SK-N-SH (cell line): Measurements from ENCODE around the gene FLCN. TPM values are rescaled to one million over a fixed set of nuclear protein-coding genes. Genes with fewer than 3 reads are reported as not detected.

ENCODE experiments used
- CTCF ChIA-PET: fragments of 300-600, 350-600 bp; formaldehyde crosslinking; extraction: SDS; loops from one replicate; lab custom pipeline; 2021; lab: Yijun Ruan, JAX
- POLR2A ChIA-PET: fragments of 350-600 bp; sonication (Branson Sonifier 250); formaldehyde crosslinking; extraction: SDS; loops from one replicate; lab custom pipeline; 2020; ENCODE audit warnings: antibody characterized with exemption, inconsistent platforms; lab: Yijun Ruan, JAX
- DNase-seq: peaks from one replicate; pipeline ENCODE4 v3.0.0; 2012
- H2AFZ ChIP-seq: fragments of 200-600 bp; sonication (generic); 2 replicates; pipeline ENCODE4 v1.8.1; 2016; ENCODE audit warnings: antibody characterized with exemption, mild to moderate bottlenecking, low read depth
- H3F3A ChIP-seq: fragments of 200-600 bp; sonication (generic); replicated peaks from 2 replicates; pipeline ENCODE3; 2016; ENCODE audit warnings: antibody characterized with exemption, mild to moderate bottlenecking; ENCODE audit not compliant: insufficient read depth
- H3K27ac ChIP-seq, 2 experiments: fragments of 200-500 bp in 1 of 2; fragments of 200-600 bp in 1 of 2; sonication (Bioruptor generic) in 1 of 2; sonication (generic), shearing (Covaris generic) in 1 of 2; 2 replicates each; pipeline versions ENCODE4 v1.5.1 to v1.6.1; 2014 to 2016; ENCODE audit warnings: low read depth in 2 of 2, inconsistent platforms in 1 of 2, low read length in 1 of 2, mild to moderate bottlenecking in 1 of 2, mixed read lengths in 1 of 2
- H3K27me3 ChIP-seq: fragments of 200-600 bp; sonication (generic), shearing (Covaris generic); 2 replicates; pipeline ENCODE4 v1.6.1; 2016; ENCODE audit warnings: mixed run types; ENCODE audit not compliant: insufficient read depth
- H3K36me3 ChIP-seq, 2 experiments: fragments of 200-500 bp in 1 of 2; fragments of 200-600 bp in 1 of 2; sonication (Bioruptor generic) in 1 of 2; sonication (generic) in 1 of 2; replicated peaks in 1 of 2; 2 replicates each; pipeline versions ENCODE3 to v1.5.1; 2014 to 2016; ENCODE audit warnings: low read length in 1 of 2, mild to moderate bottlenecking in 1 of 2; ENCODE audit not compliant: insufficient read depth in 2 of 2, control insufficient read depth in 1 of 2
- H3K4me1 ChIP-seq, 2 experiments: fragments of 200-500 bp in 1 of 2; fragments of 200-600 bp in 1 of 2; sonication (Bioruptor generic) in 1 of 2; sonication (generic), shearing (Covaris generic) in 1 of 2; 2 replicates each; pipeline versions ENCODE4 v1.5.1 to v1.6.1; 2014 to 2016; ENCODE audit warnings: low read depth in 1 of 2, low read length in 1 of 2, mixed run types in 1 of 2; ENCODE audit not compliant: insufficient read depth in 2 of 2, control insufficient read depth in 1 of 2
- H3K4me2 ChIP-seq: fragments of 200-600 bp; sonication (generic), shearing (Covaris generic); 2 replicates; pipeline ENCODE4 v1.6.1; 2017; ENCODE audit warnings: mixed run types
- H3K4me3 ChIP-seq, 2 experiments: fragments of 200-500 bp in 1 of 2; fragments of 200-600 bp in 1 of 2; sonication (Bioruptor generic) in 1 of 2; sonication (generic), shearing (Covaris generic) in 1 of 2; 2 replicates each; pipeline versions ENCODE4 v1.5.1 to v1.8.1; 2014 to 2016; ENCODE audit warnings: low read depth in 2 of 2, inconsistent platforms in 1 of 2, low read length in 1 of 2, mild to moderate bottlenecking in 1 of 2, mixed read lengths in 1 of 2, moderate library complexity in 1 of 2
- H3K79me2 ChIP-seq: fragments of 200-600 bp; sonication (generic); 2 replicates; pipeline ENCODE4 v1.8.1; 2017; ENCODE audit warnings: mild to moderate bottlenecking; ENCODE audit not compliant: insufficient read depth
- H3K9ac ChIP-seq: fragments of 200-600 bp; sonication (generic); 2 replicates; pipeline ENCODE4 v1.6.1; 2017; ENCODE audit warnings: mixed run types
- H3K9me2 ChIP-seq: fragments of 200-600 bp; sonication (generic); 2 replicates; pipeline ENCODE4 v1.6.1; 2017; ENCODE audit warnings: mixed run types
- H3K9me3 ChIP-seq: fragments of 200-600 bp; sonication (generic); 2 replicates; pipeline ENCODE4 v1.6.1; 2017; ENCODE audit warnings: mixed run types, mild to moderate bottlenecking, moderate library complexity
- H4K20me1 ChIP-seq: fragments of 200-600 bp; sonication (generic); 2 replicates; pipeline ENCODE4 v1.6.1; 2017; ENCODE audit warnings: mild to moderate bottlenecking, mixed run types; ENCODE audit not compliant: insufficient read depth
- FOSL2 ChIP-seq: IDR thresholded peaks from 2 replicates; pipeline ENCODE4 v1.4.0; 2012; ENCODE audit warnings: low read depth, mild to moderate bottlenecking, moderate library complexity, borderline replicate concordance
- GABPA ChIP-seq: IDR thresholded peaks from 2 replicates; pipeline ENCODE4 v1.4.0; 2012; ENCODE audit warnings: low read depth, mild to moderate bottlenecking
- MXI1 ChIP-seq: IDR thresholded peaks from 2 replicates; pipeline ENCODE4 v1.6.1; 2012; ENCODE audit warnings: mild to moderate bottlenecking, low read depth, low read length, improper control_type of control experiment
- NRF1 ChIP-seq: IDR thresholded peaks from 2 replicates; pipeline ENCODE4 v1.6.1; 2012; ENCODE audit warnings: low read depth, mild to moderate bottlenecking, low read length
- PBX3 ChIP-seq: IDR thresholded peaks from 2 replicates; pipeline ENCODE4; 2012
- POLR2AphosphoS5 ChIP-seq: IDR thresholded peaks from 2 replicates; pipeline ENCODE4 v1.6.1; 2012; ENCODE audit warnings: low read depth, low read length
- RAD21 ChIP-seq: IDR thresholded peaks from 2 replicates; pipeline ENCODE4 v1.6.1; 2012; ENCODE audit warnings: mild to moderate bottlenecking, low read length
- RCOR1 ChIP-seq: fragments of 150-350 bp; IDR thresholded peaks from 2 replicates; pipeline ENCODE4 v1.6.1; 2017; ENCODE audit warnings: antibody characterized with exemption, low read length
- REST ChIP-seq: IDR thresholded peaks from 2 replicates; pipeline ENCODE4 v1.6.1; 2012; ENCODE audit warnings: mild to moderate bottlenecking, low read depth, low read length, moderate library complexity
- RXRA ChIP-seq: IDR thresholded peaks from 2 replicates; pipeline ENCODE4 v1.4.0; 2012; ENCODE audit warnings: low read depth, mild to moderate bottlenecking, borderline replicate concordance
- SIN3A ChIP-seq: IDR thresholded peaks from 2 replicates; pipeline ENCODE4 v1.6.1; 2012; ENCODE audit warnings: low read depth, mild to moderate bottlenecking, low read length, moderate library complexity, borderline replicate concordance
- SMC3 ChIP-seq: IDR thresholded peaks from 2 replicates; pipeline ENCODE4 v1.6.1; 2012; ENCODE audit warnings: low read depth, low read length, improper control_type of control experiment
- TEAD4 ChIP-seq: IDR thresholded peaks from 2 replicates; pipeline ENCODE4 v1.4.0; 2012; ENCODE audit warnings: mild to moderate bottlenecking, borderline replicate concordance; ENCODE audit not compliant: insufficient read depth
- USF1 ChIP-seq: IDR thresholded peaks from 2 replicates; pipeline ENCODE4 v1.4.0; 2012; ENCODE audit warnings: low read depth, borderline replicate concordance
- USF2 ChIP-seq: fragments of 150-350 bp; IDR thresholded peaks from 2 replicates; pipeline ENCODE4 v1.6.1; 2017; ENCODE audit warnings: antibody characterized with exemption, low read length, low read depth, borderline replicate concordance
- ZBTB33 ChIP-seq: IDR thresholded peaks from 2 replicates; pipeline ENCODE4 v1.4.0; 2012; ENCODE audit warnings: low read depth, borderline replicate concordance
- WGBS: methylation state at CpG from one replicate; pipeline ENCODE4 v1.1.6; 2017; ENCODE audit warnings: low lambda C conversion rate; 5-methylcytosine and 5-hydroxymethylcytosine counted together
- polyA plus RNA-seq, 3 experiments: library from polyadenylated mRNA; depleted of rRNA; stranded (reverse); fragments of >200 nt; gene quantifications; 2 replicates each; pipeline ENCODE4 v1.2.3, GENCODE V29; 2012

The FLCN gene
- polyA plus RNA-seq, 1 of the 3 experiments (the other 2 are of a cell fraction), result 14.6 TPM

- no peak for TF ChIP-seq REST
These were observed 8.3 kb downstream of the FLCN start (continued) for GRCh38 chr17:17228521-17229279.

GRCh38 chr17:17227608-17228520, 9.1 kb downstream of the FLCN start:
- POLR2A ChIA-PET, result no interaction called here
- Histone ChIP-seq H3K27me3 (no peaks in the 10 kb centered on the region), H3K9me2 (no peaks in the 10 kb centered on the region), H3K4me1 (no peaks in the 10 kb centered on the region), H4K20me1 (no peaks in the 10 kb centered on the region; the same call in 1 of the 2 replicates), H3K9me3 (no peaks in the 10 kb centered on the region), H3K4me3 (no peak overlapping the region), H3K9ac (no peak overlapping the region), H3F3A (no peaks in the 10 kb centered on the region), H3K36me3 (peaks cover 36 to 55% of the 10 kb centered on the region in 2 experiments), H3K27ac (no peak overlapping the region), H3K79me2 (peaks cover 8% of the 10 kb centered on the region), H2AFZ (no peak overlapping the region), H3K4me2 (no peak overlapping the region)
- WGBS, result 97% methylated on average over 25 of the region's 25 CpGs
- TF ChIP-seq ZBTB33, result no peak
- no peak for TF ChIP-seq PBX3
- TF ChIP-seq USF1, result no peak
- no peak for TF ChIP-seq NRF1
- TF ChIP-seq USF2, result no peak
- TF ChIP-seq RCOR1, result no peak
- no peak for TF ChIP-seq TEAD4
- TF ChIP-seq GABPA, result no peak
- TF ChIP-seq POLR2AphosphoS5, result no peak
- TF ChIP-seq FOSL2, result no peak
- TF ChIP-seq RAD21, result no peak
- no peak for TF ChIP-seq SIN3A
- no peak for TF ChIP-seq RXRA
- no peak for TF ChIP-seq MXI1
- no peak for TF ChIP-seq SMC3
- no peak for DNase-seq
- CTCF ChIA-PET, result interaction anchor here (0.6 to 1.6 kb wide), 2 partner anchors 46 to 342 kb away, joined by 3 read pairs; no protein-coding TSS in a partner anchor
